Calu3 (cell line): Measurements from ENCODE around the gene SHISAL2A. TPM values are rescaled to one million over a fixed set of nuclear protein-coding genes. Genes with fewer than 3 reads are reported as not detected.

Experiments used
- BruUV-seq: library from RNA; stranded (reverse); fragments of 400-500 nt; replicated peaks from 2 replicates; lab custom pipeline; 2021; lab: Mats Ljungman, UMichigan
- CTCF ChIA-PET: fragments of 300-600 bp; sonication (Branson Sonifier 250); formaldehyde crosslinking; loops from one replicate; lab custom pipeline; 2022; ENCODE audit warnings: antibody characterized with exemption; lab: Charles Lee
- DNase-seq: peaks from one replicate; pipeline ENCODE4 v3.0.0; 2022
- H3K27ac Mint-ChIP-seq: one replicate; pipeline ENCODE4 v1.8.0; 2022; ENCODE audit warnings: mixed read lengths; ENCODE audit not compliant: unreplicated experiment
- H3K27me3 Mint-ChIP-seq: one replicate; pipeline ENCODE4 v1.8.0; 2022; ENCODE audit warnings: mixed read lengths; ENCODE audit not compliant: unreplicated experiment
- H3K36me3 Mint-ChIP-seq: one replicate; pipeline ENCODE4 v1.8.0; 2022; ENCODE audit warnings: mild to moderate bottlenecking, moderate library complexity, mixed read lengths; ENCODE audit not compliant: insufficient read depth, unreplicated experiment
- H3K4me1 Mint-ChIP-seq: one replicate; pipeline ENCODE4 v1.8.0; 2022; ENCODE audit warnings: mild to moderate bottlenecking, low read depth, mixed read lengths; ENCODE audit not compliant: unreplicated experiment
- H3K4me3 Mint-ChIP-seq: one replicate; pipeline ENCODE4 v1.8.0; 2022; ENCODE audit warnings: mild to moderate bottlenecking, low read depth, moderate library complexity, mixed read lengths; ENCODE audit not compliant: unreplicated experiment
- H3K9me3 Mint-ChIP-seq: one replicate; pipeline ENCODE4 v1.8.0; 2022; ENCODE audit warnings: low read depth, mixed read lengths; ENCODE audit not compliant: unreplicated experiment
- intact Hi-C: fragments of 100-400 bp; cut with micrococcal nuclease; formaldehyde crosslinking; loops from one replicate; pipeline ENCODE4 v1.10.0; 2022; ENCODE audit not compliant: unreplicated experiment
- total RNA-seq: library from RNA; stranded (reverse); gene quantifications from 2 replicates; pipeline ENCODE4 v1.2.3, GENCODE V29; 2022
- TF ChIP-seq, protein P1 (sequence below): fragments of 200-600 bp; IDR thresholded peaks from one replicate; pipeline ENCODE4 v1.8.0; 2022; ENCODE audit warnings: antibody characterized with exemption; ENCODE audit not compliant: unreplicated experiment

The SHISAL2A gene
- total RNA-seq, 1 experiment from 2014 or later, result not detected

DNA sequence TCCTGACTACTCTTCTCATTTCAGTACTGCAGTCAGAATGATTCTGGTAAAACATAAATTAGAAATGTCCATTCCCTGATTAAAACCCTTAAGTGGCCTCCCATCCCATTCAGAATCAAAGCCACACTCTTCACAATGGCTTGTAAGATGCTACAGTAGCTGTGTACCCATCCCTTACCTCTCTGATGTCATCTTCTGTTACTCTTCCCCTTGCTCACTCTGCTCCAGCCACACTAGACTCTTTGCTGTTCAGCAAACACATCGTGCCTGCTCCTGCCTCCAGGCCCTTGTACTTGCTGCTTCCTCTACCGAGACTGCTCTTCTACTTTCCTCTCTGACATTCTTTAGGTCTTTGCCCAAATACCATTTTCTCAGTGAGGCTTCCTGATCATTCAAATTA lies 35.1 kb upstream of the SHISAL2A start:
- intact Hi-C loops, result no loop called here
- no TSS peak for BruUV-seq
- Mint-ChIP-seq H3K36me3 (no peaks in the 10 kb centered on the region), H3K27me3 (peaks cover 78% of the 10 kb centered on the region), H3K4me1 (no peaks in the 10 kb centered on the region), H3K9me3 (no peaks in the 10 kb centered on the region), H3K4me3 (no peak overlapping the region), H3K27ac (no peak overlapping the region)
- CTCF ChIA-PET, result interaction anchor here (0.7 kb wide), 1 partner anchor 32 kb away, joined by 4 read pairs; no protein-coding TSS in a partner anchor
- TF ChIP-seq, protein P1, sequence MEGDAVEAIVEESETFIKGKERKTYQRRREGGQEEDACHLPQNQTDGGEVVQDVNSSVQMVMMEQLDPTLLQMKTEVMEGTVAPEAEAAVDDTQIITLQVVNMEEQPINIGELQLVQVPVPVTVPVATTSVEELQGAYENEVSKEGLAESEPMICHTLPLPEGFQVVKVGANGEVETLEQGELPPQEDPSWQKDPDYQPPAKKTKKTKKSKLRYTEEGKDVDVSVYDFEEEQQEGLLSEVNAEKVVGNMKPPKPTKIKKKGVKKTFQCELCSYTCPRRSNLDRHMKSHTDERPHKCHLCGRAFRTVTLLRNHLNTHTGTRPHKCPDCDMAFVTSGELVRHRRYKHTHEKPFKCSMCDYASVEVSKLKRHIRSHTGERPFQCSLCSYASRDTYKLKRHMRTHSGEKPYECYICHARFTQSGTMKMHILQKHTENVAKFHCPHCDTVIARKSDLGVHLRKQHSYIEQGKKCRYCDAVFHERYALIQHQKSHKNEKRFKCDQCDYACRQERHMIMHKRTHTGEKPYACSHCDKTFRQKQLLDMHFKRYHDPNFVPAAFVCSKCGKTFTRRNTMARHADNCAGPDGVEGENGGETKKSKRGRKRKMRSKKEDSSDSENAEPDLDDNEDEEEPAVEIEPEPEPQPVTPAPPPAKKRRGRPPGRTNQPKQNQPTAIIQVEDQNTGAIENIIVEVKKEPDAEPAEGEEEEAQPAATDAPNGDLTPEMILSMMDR, result no peak
- DNase-seq, result no peak

DNA sequence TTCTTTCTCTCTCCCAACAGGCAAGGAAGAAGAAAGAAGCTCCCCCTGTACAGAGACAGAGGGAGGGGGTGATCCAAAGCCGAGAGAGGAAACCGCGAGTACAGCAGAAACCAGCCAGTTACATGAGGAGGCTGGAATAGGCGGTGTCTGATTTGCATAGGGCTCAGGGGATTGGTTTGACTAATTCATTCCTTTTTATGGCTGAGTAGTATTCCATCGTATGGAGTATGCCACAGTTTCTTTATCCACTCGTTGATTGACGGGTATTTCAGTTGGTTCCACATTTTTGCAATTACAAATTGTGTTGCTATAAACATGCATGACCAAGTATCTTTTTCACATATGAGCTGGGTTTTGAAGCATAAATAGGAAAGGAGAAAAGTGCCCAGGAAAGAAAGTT lies 34.2 kb upstream of the SHISAL2A start:
- no peak overlapping the region for H3K4me3 Mint-ChIP-seq
- intact Hi-C loops, result no loop called here
- no peaks in the 10 kb centered on the region for H3K36me3 Mint-ChIP-seq
- no TSS peak for BruUV-seq
- peaks cover 87% of the 10 kb centered on the region for H3K27me3 Mint-ChIP-seq
- H3K9me3 Mint-ChIP-seq, result no peaks in the 10 kb centered on the region
- H3K4me1 Mint-ChIP-seq, result no peaks in the 10 kb centered on the region
- DNase-seq, result no peak
- CTCF ChIA-PET, result interaction anchor here (0.7 kb wide), 1 partner anchor 31 kb away, joined by 4 read pairs; no protein-coding TSS in a partner anchor
- TF ChIP-seq, protein P1, result no peak
- H3K27ac Mint-ChIP-seq, result no peak overlapping the region

DNA sequence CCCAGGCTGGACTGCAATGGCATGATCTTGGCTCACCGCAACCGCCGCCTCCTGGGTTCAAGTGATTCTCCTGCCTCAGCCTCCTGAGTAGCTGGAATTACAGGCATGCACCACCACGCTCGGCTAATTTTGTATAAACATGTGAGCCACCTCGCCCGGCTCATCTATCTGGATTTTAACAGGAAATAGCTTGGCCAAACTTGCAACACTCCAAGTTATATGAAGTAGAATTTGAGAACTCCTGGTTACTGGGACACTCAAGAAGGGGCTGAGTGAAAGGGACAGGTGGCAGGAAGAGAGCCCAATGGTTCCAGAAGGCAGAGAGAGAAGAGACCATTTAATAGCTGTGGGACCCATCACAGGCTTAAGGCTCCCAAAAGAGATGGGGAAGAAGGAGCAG lies 33.7 kb upstream of the SHISAL2A start:
- Mint-ChIP-seq H3K4me3 (no peak overlapping the region), H3K36me3 (no peaks in the 10 kb centered on the region), H3K27me3 (peaks cover 92% of the 10 kb centered on the region), H3K4me1 (no peaks in the 10 kb centered on the region), H3K9me3 (no peaks in the 10 kb centered on the region), H3K27ac (no peak overlapping the region)
- TF ChIP-seq, protein P1, result no peak
- no TSS peak for BruUV-seq
- DNase-seq, result no peak
- intact Hi-C loops, result no loop called here
- CTCF ChIA-PET, result no interaction called here

DNA sequence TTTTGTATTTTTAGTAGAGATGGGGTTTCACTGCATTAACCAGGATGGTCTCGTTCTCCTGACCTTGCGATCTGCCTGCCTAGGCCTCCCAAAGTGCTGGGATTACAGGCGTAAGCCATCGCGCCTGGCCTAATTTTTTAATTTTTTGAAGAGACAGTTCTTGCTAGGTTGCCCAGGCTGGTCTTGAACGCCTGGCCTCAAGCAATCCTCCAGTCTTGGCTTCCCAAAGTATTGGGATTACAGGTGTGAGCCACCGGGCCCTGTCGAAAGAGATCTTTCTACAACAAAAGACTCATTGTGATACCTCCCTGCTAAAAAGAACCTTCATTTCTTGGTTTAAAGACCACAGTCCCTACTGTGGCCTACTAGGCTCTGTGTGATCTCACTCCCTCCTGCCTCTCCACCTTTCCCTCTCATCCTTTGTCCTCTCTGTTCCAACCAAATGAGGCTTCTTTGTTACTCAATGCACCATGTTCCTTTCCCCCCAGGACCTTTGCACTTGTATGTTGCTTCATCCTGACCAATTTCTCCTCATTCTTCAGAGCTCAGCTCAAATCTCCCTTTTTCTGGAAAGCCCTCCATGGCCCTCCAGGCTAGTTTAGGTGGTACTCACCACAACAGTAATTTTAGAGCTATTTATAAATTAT lies 32.3 kb upstream of the SHISAL2A start:
- CTCF ChIA-PET, result interaction anchor here (0.7 to 0.9 kb wide), 2 partner anchors 56 to 159 kb away, joined by 3 to 5 read pairs; no protein-coding TSS in a partner anchor
- peaks cover 92% of the 10 kb centered on the region for H3K27me3 Mint-ChIP-seq
- no peak overlapping the region for H3K4me3 Mint-ChIP-seq
- TF ChIP-seq, protein P1, result no peak
- no peak for DNase-seq
- intact Hi-C loops, result no loop called here
- no TSS peak for BruUV-seq
- no peak overlapping the region for H3K27ac Mint-ChIP-seq
- no peaks in the 10 kb centered on the region for H3K4me1 Mint-ChIP-seq
- no peaks in the 10 kb centered on the region for H3K9me3 Mint-ChIP-seq
- H3K36me3 Mint-ChIP-seq, result no peaks in the 10 kb centered on the region
